OCI-LY1 (cell line): ENCODE results near the gene CDC45.
"Not testable (repeated sequence)": the region's sequence is repeated elsewhere in the genome, so short reads cannot be mapped to it uniquely, and the experiment has no call there.

Source experiments
- H2AFZ ChIP-seq: fragments of 200-600 bp; sonication (generic), shearing (Covaris generic); 2 replicates; pipeline ENCODE4 v1.6.0; 2014; ENCODE audit warnings: antibody characterized with exemption, mild to moderate bottlenecking, low read length
- H3F3A ChIP-seq: fragments of 200-600 bp; sonication (generic), shearing (Covaris generic); 2 replicates; pipeline ENCODE4 v1.6.0; 2014; ENCODE audit warnings: mild to moderate bottlenecking, antibody characterized with exemption, low read length, moderate library complexity; ENCODE audit not compliant: insufficient read depth
- H3K27ac ChIP-seq: fragments of 200-600 bp; sonication (generic); 2 replicates; pipeline ENCODE4 v1.5.1; 2014; ENCODE audit warnings: low read length, mixed run types, mild to moderate bottlenecking, low read depth; ENCODE audit not compliant: poor library complexity, severe bottlenecking
- H3K27me3 ChIP-seq: fragments of 200-600 bp; sonication (generic); 2 replicates; pipeline ENCODE4 v1.6.0; 2014; ENCODE audit warnings: antibody characterized with exemption, mild to moderate bottlenecking, low read length, moderate library complexity; ENCODE audit not compliant: insufficient read depth
- H3K36me3 ChIP-seq: fragments of 200-600 bp; sonication (generic); 2 replicates; pipeline ENCODE4 v1.6.1; 2014; ENCODE audit warnings: mild to moderate bottlenecking, antibody characterized with exemption, low read length, moderate library complexity, mixed read lengths; ENCODE audit not compliant: insufficient read depth
- H3K4me1 ChIP-seq: fragments of 200-600 bp; sonication (generic); 2 replicates; pipeline ENCODE4 v1.5.1; 2014; ENCODE audit warnings: mild to moderate bottlenecking, low read length, moderate library complexity; ENCODE audit not compliant: insufficient read depth, severe bottlenecking
- H3K4me2 ChIP-seq: fragments of 200-600 bp; sonication (generic), shearing (Covaris generic); 2 replicates; pipeline ENCODE4 v1.6.1; 2014; ENCODE audit warnings: low read length
- H3K4me3 ChIP-seq: fragments of 200-600 bp; sonication (generic); 2 replicates; pipeline ENCODE4 v1.5.1; 2014; ENCODE audit warnings: low read length, low read depth, mild to moderate bottlenecking, mixed read lengths; ENCODE audit not compliant: poor library complexity, severe bottlenecking
- H3K79me2 ChIP-seq: fragments of 200-600 bp; shearing (Covaris generic); 2 replicates; pipeline ENCODE4 v1.6.1; 2016; ENCODE audit warnings: mixed run types, low read length, mixed read lengths; ENCODE audit not compliant: insufficient read depth
- H3K9ac ChIP-seq: fragments of 200-600 bp; sonication (generic), shearing (Covaris generic); 2 replicates; pipeline ENCODE4 v1.6.1; 2014; ENCODE audit warnings: mild to moderate bottlenecking, low read length, mixed read lengths
- H3K9me2 ChIP-seq: fragments of 200-600 bp; sonication (generic), shearing (Covaris generic); 2 replicates; pipeline ENCODE4 v1.6.1; 2014; ENCODE audit warnings: low read depth, mild to moderate bottlenecking, low read length, mixed read lengths
- H3K9me3 ChIP-seq: fragments of 200-600 bp; shearing (Covaris generic); 2 replicates; pipeline ENCODE4 v1.6.1; 2014; ENCODE audit warnings: low read length, mixed read lengths
- H4K20me1 ChIP-seq: fragments of 200-600 bp; sonication (generic), shearing (Covaris generic); 2 replicates; pipeline ENCODE4 v1.6.0; 2016; ENCODE audit warnings: mild to moderate bottlenecking, low read length; ENCODE audit not compliant: insufficient read depth
- CTCF ChIP-seq: fragments of 200-600 bp; sonication (generic), shearing (Covaris generic); IDR thresholded peaks from 2 replicates; pipeline ENCODE4 v1.5.1; 2017; ENCODE audit warnings: mild to moderate bottlenecking, antibody characterized with exemption, low read length, moderate library complexity, mixed read lengths
- EZH2 ChIP-seq: fragments of 200-600 bp; sonication (generic), shearing (Covaris generic); IDR thresholded peaks from 2 replicates; pipeline ENCODE4 v1.8.0; 2017; ENCODE audit warnings: borderline replicate concordance, mixed run types, mild to moderate bottlenecking, antibody characterized with exemption, low read length, moderate library complexity, mixed read lengths

The CDC45 gene

DNA sequence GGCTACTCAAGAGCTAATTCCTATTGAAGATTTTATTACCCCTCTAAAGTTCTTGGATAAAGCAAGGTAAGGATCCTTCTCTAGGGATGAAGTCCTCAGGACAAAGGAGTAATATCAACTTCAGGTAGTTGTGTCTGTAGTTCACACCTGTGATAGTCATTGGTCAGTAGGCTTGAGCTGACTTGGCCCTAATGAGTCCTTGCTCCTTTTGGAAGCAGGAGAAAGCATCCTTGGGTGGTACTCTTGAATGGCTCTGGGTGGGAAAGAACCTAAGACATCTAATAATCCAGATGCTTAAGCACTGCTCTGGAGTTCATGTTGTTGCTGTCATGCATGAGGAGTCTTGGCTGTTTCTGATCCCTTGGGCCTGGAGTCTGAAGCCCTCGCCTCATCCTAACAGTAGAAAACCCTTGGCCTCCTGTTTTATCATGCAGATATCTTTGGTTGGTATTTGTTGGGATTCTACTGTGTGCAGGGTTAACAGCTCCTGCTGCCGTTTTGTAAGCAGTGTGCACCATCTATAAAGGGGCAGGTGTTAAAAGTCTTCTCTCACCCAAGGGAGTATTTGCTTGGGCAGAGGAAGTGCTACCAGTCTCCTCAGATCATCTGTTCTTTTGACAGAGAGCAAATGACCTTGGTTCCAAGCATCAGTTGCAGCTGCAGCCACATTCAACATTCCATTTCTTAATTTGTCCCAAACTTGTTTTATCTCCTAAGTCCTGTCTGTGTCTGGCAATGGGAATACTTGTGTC is 44.7 kb upstream of the CDC45 start:
- no peaks in the 10 kb centered on the region for H3K27me3 ChIP-seq
- no peak overlapping the region for H2AFZ ChIP-seq
- peaks cover 12% of the 10 kb centered on the region for H3K4me1 ChIP-seq
- H3K4me2 ChIP-seq, result no peak overlapping the region
- no peak overlapping the region for H3K4me3 ChIP-seq
- H3K27ac ChIP-seq, result peak overlapping the region; percentile 49
- H3K9ac ChIP-seq, result no peak overlapping the region
- H3K36me3 ChIP-seq, result peaks cover 25% of the 10 kb centered on the region
- no peaks in the 10 kb centered on the region for H4K20me1 ChIP-seq
- no peak for TF ChIP-seq CTCF
- TF ChIP-seq EZH2, result no peak
- no peaks in the 10 kb centered on the region for H3K9me3 ChIP-seq
- no peaks in the 10 kb centered on the region for H3F3A ChIP-seq
- peaks cover 13% of the 10 kb centered on the region for H3K79me2 ChIP-seq
- H3K9me2 ChIP-seq, result no peaks in the 10 kb centered on the region

GRCh38 chr22:19436444-19437161 is 43.1 kb upstream of the CDC45 start:
- not testable (repeated sequence) for H3K9ac ChIP-seq, H3K9me2 ChIP-seq, H3F3A ChIP-seq, H3K4me2 ChIP-seq, H3K4me1 ChIP-seq, H3K4me3 ChIP-seq, H3K9me3 ChIP-seq, H3K79me2 ChIP-seq, H2AFZ ChIP-seq, H3K27me3 ChIP-seq, H3K27ac ChIP-seq, H4K20me1 ChIP-seq
- H3K36me3 ChIP-seq, result peaks cover 38% of the 10 kb centered on the region

DNA sequence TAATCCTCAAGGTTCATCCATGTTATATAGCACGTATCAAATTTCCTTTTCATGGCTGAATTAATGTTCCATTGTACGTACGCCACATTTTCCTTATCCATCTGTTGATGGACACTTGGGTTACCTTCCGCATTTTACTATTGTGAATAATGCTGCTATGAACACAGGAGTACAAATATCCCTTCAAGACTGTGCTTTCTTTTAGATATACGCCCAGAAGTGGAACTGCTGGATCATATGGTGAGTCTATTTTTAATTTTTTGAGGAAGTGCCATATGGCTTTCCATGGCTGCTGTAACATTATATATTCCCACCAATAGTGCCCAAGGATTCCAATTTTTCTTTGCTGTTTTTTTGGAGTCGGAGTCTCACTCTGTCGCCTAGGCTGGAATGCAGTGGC is 41.4 kb upstream of the CDC45 start:
- Histone ChIP-seq H3K9me2 (no peaks in the 10 kb centered on the region), H3K4me1 (peaks cover 4% of the 10 kb centered on the region), H4K20me1 (no peaks in the 10 kb centered on the region), H3K79me2 (peaks cover 5% of the 10 kb centered on the region; the same call in 1 of the 2 replicates), H2AFZ (no peak overlapping the region), H3K27ac (no peak overlapping the region), H3K27me3 (no peaks in the 10 kb centered on the region), H3F3A (no peaks in the 10 kb centered on the region), H3K36me3 (peaks cover 52% of the 10 kb centered on the region), H3K9me3 (no peaks in the 10 kb centered on the region), H3K9ac (no peak overlapping the region), H3K4me2 (no peak overlapping the region), H3K4me3 (no peak overlapping the region)
- TF ChIP-seq EZH2, result no peak
- no peak for TF ChIP-seq CTCF
